ENCODE data around the gene NTRK1.

NTRK1 gene

GRCh38 chr1:156815307-156815826 lies 45.3 kb upstream of the NTRK1 start:
- in situ Hi-C loops (cut with MboI; ENCODE audit: low sequenced_read_pairs, unreplicated experiment), result no loop called here
- no peak for DNase-seq (ENCODE audit: low spot score)
- TF ChIP-seq, protein P1, sequence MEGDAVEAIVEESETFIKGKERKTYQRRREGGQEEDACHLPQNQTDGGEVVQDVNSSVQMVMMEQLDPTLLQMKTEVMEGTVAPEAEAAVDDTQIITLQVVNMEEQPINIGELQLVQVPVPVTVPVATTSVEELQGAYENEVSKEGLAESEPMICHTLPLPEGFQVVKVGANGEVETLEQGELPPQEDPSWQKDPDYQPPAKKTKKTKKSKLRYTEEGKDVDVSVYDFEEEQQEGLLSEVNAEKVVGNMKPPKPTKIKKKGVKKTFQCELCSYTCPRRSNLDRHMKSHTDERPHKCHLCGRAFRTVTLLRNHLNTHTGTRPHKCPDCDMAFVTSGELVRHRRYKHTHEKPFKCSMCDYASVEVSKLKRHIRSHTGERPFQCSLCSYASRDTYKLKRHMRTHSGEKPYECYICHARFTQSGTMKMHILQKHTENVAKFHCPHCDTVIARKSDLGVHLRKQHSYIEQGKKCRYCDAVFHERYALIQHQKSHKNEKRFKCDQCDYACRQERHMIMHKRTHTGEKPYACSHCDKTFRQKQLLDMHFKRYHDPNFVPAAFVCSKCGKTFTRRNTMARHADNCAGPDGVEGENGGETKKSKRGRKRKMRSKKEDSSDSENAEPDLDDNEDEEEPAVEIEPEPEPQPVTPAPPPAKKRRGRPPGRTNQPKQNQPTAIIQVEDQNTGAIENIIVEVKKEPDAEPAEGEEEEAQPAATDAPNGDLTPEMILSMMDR (IDR thresholded peaks at IDR 0.05; ENCODE audit: borderline replicate concordance, control extremely low read depth, extremely low read depth, insufficient read depth, missing control alignments), result no peak

GRCh38 chr1:156815961-156816422 lies 44.7 kb upstream of the NTRK1 start:
- TF ChIP-seq, protein P1 (IDR thresholded peaks at IDR 0.05; ENCODE audit: borderline replicate concordance, control extremely low read depth, extremely low read depth, insufficient read depth, missing control alignments), result no peak
- DNase-seq (ENCODE audit: low spot score), result no peak
- in situ Hi-C loops (cut with MboI; ENCODE audit: low sequenced_read_pairs, unreplicated experiment), result no loop called here

DNA sequence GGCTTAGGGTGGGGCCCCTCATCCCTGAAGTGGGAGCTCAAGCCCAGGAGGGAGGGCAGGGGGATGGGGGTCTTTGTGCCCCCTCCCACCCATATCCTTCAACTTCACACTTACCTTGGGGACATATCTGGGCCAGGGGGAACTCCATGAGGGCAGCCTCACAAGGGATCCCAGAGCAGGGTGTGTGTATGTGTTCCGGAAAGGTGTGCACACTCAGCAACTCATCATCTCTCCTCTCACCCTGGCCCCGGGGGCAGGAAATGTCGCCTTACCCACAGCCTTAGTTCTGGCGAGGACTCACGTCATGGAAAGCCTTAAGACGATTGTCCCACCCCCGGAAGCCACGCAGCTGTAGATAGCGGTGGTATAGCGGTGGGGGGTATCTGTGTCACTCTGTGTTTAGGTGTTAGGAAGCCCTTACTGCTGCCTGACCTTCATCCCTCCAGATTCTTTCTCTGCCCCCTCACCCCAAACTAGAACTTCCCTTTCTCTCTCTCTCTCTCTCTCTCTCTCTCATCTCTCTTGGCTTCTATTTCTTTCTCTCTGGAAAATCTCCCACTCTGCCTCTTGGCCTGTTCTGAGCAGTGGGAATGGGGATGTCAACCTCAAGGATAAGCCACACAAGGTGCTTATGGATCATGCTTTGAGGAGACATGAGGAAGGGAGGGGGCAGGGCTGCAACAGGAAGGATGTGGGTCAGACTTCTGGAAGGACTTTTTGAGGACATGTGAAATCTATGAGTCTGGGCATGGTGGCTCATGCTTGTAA lies 43.9 kb upstream of the NTRK1 start, which contains the start of gene SH2D2A:
SH2D2A (minus strand) TSS at position 288 of the 768 bp plus-strand sequence; CDS start at position 148, 140 bp downstream.
- in situ Hi-C loops (cut with MboI; ENCODE audit: low sequenced_read_pairs, unreplicated experiment), result no loop called here
- TF ChIP-seq, protein P1 (IDR thresholded peaks at IDR 0.05; ENCODE audit: borderline replicate concordance, control extremely low read depth, extremely low read depth, insufficient read depth, missing control alignments), result no peak
- DNase-seq (ENCODE audit: low spot score), result peak; percentile 90

- DNase-seq (ENCODE audit: low spot score), result no peak
- in situ Hi-C loops (cut with MboI; ENCODE audit: low sequenced_read_pairs, unreplicated experiment), result no loop called here
- TF ChIP-seq, protein P1 (IDR thresholded peaks at IDR 0.05; ENCODE audit: borderline replicate concordance, control extremely low read depth, extremely low read depth, insufficient read depth, missing control alignments), result no peak
Measured at GRCh38 chr1:156821801-156822200, 38.9 kb upstream of the NTRK1 start.

- TF ChIP-seq, protein P1 (IDR thresholded peaks at IDR 0.05; ENCODE audit: borderline replicate concordance, control extremely low read depth, extremely low read depth, insufficient read depth, missing control alignments), result no peak
- no peak for DNase-seq (ENCODE audit: low spot score)
- in situ Hi-C loops (cut with MboI; ENCODE audit: low sequenced_read_pairs, unreplicated experiment), result no loop called here
Measured at GRCh38 chr1:156822680-156823079, 38.0 kb upstream of the NTRK1 start.

GRCh38 chr1:156823210-156823790 lies 37.4 kb upstream of the NTRK1 start:
- TF ChIP-seq, protein P1 (IDR thresholded peaks at IDR 0.05; ENCODE audit: borderline replicate concordance, control extremely low read depth, extremely low read depth, insufficient read depth, missing control alignments), result no peak
- no peak for DNase-seq (ENCODE audit: low spot score)
- in situ Hi-C loops (cut with MboI; ENCODE audit: low sequenced_read_pairs, unreplicated experiment), result no loop called here
